HEK293T (cell line): ENCODE measurements around the gene HSD3B7.

Source experiments
- CTBP1 ChIP-seq: fragments of 450-650 bp; IDR thresholded peaks from 2 replicates; pipeline ENCODE4 v1.6.1; 2016; ENCODE audit warnings: borderline replicate concordance
- FOXA1 ChIP-seq: fragments of 450-650 bp; IDR thresholded peaks from 2 replicates; pipeline ENCODE4 v1.6.1; 2016; ENCODE audit warnings: mild to moderate bottlenecking
- FOXM1 ChIP-seq: fragments of 450-650 bp; IDR thresholded peaks from 2 replicates; pipeline ENCODE4 v1.6.1; 2017; ENCODE audit warnings: mild to moderate bottlenecking, borderline replicate concordance
- HDGF ChIP-seq: fragments of 450-650 bp; IDR thresholded peaks from 2 replicates; pipeline ENCODE4 v1.6.1; 2017; ENCODE audit warnings: antibody characterized with exemption, borderline replicate concordance
- L3MBTL2 ChIP-seq: fragments of 450-650 bp; conservative IDR thresholded peaks from 2 replicates; pipeline ENCODE4 v1.6.1; 2016; ENCODE audit warnings: mild to moderate bottlenecking
- NFRKB ChIP-seq: fragments of 450-650 bp; IDR thresholded peaks from 2 replicates; pipeline ENCODE4 v1.6.1; 2016; ENCODE audit warnings: mild to moderate bottlenecking, moderate library complexity
- ZNF384 ChIP-seq: fragments of 450-650 bp; IDR thresholded peaks from 2 replicates; pipeline ENCODE4 v1.6.1; 2016

DNA sequence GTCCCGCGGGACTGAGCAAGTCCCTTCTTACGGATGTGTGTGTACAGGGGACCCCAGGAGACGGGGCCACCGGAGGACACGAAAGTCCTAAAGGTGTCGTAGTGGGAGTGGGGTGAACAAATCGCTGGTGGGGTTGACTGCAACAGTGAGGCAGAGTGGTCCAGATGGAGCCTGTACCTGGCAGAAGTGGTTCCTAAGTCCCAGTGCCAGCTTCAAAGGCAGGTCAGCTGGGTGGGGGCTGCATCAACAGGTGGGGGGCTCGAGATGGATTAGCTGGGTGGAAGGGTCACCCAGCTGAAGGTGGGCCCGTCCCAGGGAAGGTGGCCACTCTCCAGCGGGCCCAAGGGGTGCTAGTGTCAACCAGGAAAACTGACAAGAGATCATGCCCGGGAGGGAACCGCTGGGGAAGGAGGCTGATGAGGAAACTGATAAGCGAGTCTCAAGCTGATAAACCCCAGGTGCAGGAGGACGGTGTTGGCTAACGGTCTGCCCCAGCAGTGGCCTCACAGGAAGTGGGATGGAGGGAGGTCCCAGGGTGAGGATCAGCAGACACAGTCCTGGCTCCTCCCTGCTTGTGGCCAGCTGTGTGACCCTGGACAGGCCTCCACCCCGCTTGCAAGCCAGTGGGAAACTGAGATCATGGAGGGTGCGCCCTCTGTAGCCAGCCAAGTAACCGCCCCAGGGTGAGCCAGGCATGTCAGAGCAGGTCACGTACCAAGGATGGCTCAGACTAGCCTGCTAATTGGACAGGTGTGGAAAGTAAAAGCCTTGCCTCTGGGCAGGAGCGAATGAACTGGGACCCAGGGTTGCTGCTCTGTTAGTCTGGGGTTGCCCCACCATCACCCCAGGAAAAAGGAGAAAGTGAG, 35.1 kb upstream of the HSD3B7 start:
- TF ChIP-seq L3MBTL2 (no peak), CTBP1 (no peak), NFRKB (no peak), HDGF (no peak), FOXM1 (no peak), FOXA1 (no peak), ZNF384 (no peak)
